HL-60 (cell line): ENCODE measurements around the gene KIRREL1.

Experiments used
- CTCF ChIP-seq: IDR thresholded peaks from one replicate; pipeline ENCODE4 v1.5.1; 2011; ENCODE audit warnings: low read length, control low read depth, inconsistent platforms; ENCODE audit not compliant: insufficient read depth
- POLR2AphosphoS5 ChIP-seq: IDR thresholded peaks from 2 replicates; pipeline ENCODE4 v1.6.1; 2012; ENCODE audit warnings: low read depth

- TF ChIP-seq CTCF, result no peak
- TF ChIP-seq POLR2AphosphoS5, result no peak
Measured at GRCh38 chr1:158024737-158025136, 31.3 kb downstream of the KIRREL1 start.
